GM13977 (cell line): ENCODE measurements around the gene IZUMO4.
"Not testable (repeated sequence)": the region's sequence is repeated elsewhere in the genome, so short reads cannot be mapped to it uniquely, and the experiment has no call there.

Source experiments
- DNase-seq: peaks from one replicate; pipeline ENCODE4 v3.0.0; 2012; ENCODE audit warnings: low spot score
- in situ Hi-C: fragments of 300-500 bp; cut with MboI; formaldehyde crosslinking; loops from one replicate; pipeline ENCODE4 v1.12.0; 2022; ENCODE audit warnings: low sequenced_read_pairs, low pct_unique_long_range_greater_than_20kb, mixed read lengths, inconsistent platforms; ENCODE audit not compliant: unreplicated experiment
- TF ChIP-seq, protein P1 (sequence below): IDR thresholded peaks from 2 replicates; pipeline ENCODE4 v1.5.1; 2012; ENCODE audit warnings: mild to moderate bottlenecking, control low read depth; ENCODE audit not compliant: insufficient read depth; ENCODE audit errors: extremely low read depth, missing control alignments

Gene IZUMO4

DNA sequence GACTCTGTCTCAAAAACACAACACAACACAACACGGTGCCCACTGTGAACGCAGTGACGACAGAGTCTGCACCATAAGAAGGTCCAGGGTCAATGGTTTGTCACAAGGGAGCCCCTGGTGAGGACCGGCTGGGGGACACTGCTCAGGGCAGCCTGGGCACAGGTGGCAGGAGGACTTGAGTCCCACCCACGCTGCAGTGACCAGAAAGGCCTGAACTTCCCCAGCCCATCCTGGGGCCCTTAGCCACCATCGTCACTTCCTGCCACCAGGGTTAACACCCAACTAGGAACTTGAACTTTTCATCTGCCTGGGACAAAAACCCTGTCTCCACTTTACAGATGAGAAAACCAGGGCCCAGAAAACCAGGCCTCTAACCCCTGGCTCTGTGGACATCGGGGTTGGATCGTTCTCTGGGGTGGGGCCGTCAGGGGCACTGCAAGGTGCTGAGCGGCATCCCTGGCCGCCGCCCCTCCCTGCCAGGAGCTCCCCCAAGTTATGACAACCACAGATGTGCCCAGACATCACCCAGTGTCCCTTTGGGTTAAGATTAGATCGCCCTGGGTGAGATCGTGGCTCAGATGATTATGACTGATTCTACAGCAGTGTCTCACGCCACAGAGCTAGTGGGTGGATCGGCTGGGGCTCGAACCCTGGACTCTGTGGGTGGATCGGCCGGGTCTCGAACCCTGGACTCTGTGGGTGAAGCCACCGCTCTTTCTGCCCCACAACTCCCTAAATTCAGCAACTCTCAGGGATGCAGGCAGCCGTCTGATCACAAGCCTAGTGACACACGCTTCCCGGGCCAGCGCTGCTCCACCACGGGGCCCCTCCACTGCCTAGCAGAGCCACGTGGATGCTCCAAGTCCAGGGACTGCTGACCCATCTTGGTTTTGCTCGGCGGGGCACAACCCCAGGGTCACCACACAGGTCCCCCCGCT is 14.6 kb upstream of the IZUMO4 start:
- in situ Hi-C loops: no loop called here
- no peak for DNase-seq

DNA sequence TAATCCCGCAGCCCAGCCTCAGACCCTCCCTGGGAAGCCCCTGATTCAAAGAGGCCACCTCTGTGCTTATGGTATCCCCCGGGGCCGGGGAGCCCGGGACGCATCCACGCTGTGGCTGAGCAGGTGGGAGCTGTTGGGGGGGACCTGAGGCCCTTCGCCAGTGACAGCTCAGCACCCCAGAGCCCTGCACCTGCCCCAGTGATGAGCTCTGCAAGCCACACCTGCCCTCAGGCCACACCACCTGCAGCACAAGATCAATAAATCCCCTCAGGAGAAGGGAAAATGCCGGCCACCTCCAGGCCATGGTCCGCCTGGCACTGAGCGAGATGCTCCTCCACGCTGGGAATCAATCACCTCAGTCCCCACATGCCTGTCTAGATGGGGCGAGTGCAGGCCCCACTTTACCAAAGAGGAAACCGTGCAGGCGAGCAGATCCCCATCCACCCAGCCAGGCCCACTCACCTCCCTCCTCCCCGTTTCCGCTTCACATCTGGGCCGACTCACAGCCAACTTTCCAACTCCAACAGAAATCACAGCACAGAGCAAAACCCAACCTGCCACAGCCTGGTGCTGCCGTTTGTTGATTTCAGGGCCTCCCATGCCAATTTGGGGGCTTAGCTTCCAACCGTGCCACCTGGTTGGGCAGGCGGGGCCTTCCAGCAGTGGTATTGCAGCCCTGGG is 13.4 kb upstream of the IZUMO4 start:
- DNase-seq: peak; percentile 63
- TF ChIP-seq, protein P1, sequence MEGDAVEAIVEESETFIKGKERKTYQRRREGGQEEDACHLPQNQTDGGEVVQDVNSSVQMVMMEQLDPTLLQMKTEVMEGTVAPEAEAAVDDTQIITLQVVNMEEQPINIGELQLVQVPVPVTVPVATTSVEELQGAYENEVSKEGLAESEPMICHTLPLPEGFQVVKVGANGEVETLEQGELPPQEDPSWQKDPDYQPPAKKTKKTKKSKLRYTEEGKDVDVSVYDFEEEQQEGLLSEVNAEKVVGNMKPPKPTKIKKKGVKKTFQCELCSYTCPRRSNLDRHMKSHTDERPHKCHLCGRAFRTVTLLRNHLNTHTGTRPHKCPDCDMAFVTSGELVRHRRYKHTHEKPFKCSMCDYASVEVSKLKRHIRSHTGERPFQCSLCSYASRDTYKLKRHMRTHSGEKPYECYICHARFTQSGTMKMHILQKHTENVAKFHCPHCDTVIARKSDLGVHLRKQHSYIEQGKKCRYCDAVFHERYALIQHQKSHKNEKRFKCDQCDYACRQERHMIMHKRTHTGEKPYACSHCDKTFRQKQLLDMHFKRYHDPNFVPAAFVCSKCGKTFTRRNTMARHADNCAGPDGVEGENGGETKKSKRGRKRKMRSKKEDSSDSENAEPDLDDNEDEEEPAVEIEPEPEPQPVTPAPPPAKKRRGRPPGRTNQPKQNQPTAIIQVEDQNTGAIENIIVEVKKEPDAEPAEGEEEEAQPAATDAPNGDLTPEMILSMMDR: no peak
- in situ Hi-C loops: no loop called here

More for the DNA sequence above, 14.6 kb upstream of the IZUMO4 start:
- TF ChIP-seq, protein P1: no peak

DNA sequence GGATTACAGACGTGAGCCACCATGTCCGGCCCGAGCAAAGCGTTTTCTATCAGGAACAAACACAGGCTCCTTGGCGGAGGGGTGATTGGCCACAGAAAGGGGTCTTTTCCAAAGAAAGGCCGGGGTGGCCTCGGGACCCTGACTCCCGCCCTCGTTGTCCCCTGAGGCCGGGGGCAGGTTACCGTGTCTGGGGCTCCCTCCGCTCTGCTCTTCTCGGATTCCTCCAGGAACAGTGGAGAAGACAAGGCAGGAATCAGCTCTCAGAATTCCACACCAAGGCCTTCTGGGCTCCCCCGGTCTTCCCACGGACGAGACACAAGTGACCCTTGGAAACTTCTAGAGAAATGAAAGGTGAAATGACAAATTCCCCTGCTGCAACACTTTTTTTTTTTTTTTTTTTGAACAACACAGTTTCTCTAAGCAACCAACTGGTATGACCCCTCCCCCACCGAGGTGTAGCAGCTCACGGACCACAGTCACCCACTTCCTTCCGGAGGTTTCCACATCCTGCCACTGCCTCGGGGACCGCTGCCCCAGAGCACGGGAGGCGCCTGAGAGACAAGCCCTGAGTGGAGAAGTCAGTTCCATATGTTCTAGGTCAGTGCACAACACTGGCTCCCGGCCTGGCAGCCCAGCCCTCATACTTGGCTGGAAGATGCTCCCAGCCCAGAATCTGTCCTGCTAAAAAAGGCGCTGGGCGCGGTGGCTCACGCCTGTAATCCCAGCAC is 11.6 kb upstream of the IZUMO4 start:
- TF ChIP-seq, protein P1: no peak
- in situ Hi-C loops: no loop called here
- DNase-seq: peak; percentile 90

DNA sequence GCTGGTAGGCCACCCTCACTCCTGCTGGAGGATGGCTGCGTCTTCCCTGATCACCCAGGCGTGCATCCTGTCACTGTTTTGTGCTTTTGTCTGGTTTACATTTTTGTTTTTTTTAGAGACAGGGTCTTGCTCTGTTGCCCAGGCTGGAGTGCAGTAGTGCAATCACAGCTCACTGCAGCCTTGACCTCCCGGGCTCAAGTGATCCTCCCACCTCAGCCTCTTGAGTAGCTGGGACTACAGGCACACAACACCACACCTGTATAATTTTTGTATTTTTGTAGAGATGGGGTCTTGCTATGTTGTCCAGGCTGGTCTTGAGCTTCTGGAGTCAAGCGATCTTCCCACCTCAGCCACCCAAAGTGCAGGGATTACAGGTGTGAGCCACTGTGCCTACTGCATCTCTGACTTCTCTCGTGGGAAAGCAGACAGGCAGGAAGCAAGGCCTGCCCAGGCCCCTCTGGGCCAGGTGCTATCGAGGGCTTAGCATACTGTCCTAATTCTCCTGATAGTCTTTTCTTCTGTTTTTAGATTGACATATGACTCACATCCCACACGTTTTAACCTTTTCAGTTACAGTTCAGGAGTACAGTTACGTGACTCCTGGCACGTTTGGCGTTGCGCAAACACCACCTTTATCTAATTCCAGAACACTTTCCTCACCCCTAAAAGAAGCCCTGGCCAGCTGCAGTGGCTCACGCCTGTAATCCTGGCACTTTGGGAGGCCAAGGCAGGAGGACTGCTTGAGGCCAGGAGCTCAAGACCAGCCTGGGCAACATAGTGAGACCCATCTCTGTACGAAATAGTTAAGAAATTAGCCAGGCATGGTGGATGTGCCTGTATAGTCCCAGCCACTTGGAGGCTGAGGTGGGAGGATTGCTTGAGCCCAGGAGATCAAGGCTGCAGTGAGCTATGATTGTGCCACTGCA is 9.8 kb upstream of the IZUMO4 start:
- in situ Hi-C loops: not testable (repeated sequence)
- peak; percentile 48 for DNase-seq

DNA sequence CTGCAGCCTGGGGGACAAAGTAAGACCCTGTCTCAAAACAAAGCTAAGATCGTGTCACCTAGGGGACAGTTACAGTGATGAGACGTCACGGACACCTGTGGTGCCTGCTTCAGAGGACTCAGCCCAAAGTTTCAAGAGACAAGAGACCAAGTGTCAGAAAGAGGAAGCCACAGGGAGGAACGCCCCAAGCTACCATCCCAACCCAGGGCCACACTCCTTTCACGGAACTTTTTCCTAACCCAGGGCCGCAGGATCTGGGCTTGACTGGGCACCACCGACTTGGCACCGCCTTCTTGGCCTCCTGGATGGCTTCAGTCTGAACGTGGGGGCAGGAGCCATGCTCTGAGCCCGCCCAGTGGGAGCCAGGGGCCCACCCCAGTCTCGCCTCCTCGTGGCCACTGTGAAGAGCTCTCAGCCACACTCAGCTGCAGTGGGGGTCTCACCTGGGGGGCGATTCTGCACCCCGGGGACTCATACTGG is 9.1 kb upstream of the IZUMO4 start:
- peak; percentile 56 for DNase-seq
- in situ Hi-C loops: no loop called here
- TF ChIP-seq, protein P1: peak; percentile 47

DNA sequence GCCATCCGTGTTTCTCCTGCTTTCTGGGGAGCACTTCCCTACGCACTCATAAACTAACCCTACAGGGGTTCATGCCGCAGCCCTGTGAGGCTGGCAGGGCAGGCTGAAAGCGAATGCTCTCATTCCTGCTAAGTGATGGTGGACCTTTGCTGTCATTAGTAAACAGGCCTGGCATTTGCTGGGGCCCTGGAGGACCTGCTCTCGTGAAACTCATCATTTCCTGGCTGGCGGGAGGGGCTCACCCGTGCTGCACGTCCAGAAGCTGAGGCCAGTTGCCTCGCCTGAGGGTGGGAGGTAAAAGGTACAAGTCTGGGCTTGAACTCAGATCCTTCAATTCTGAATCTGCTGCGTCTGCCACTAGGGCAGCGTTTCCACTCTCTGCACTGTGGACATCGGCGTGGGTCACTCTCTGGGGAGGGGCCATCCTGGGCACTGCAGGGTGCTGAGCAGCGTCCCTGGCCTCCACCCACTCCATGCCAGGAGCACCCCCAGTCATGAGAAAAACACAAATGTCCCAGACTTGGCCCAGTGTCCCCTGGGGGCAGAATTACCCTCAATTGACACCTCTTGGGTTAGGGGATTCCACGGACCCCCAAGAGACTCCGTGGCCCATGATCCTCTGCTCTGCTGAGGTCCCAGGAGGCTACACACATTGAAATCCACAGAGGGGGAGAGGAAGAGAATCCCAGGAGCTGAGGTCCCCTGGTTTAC is 7.6 kb upstream of the IZUMO4 start:
- TF ChIP-seq, protein P1: no peak
- in situ Hi-C loops: no loop called here
- no peak for DNase-seq
